ENCODE measurements around the gene AHNAK2.

GRCh38 chr14:105007593-105008264 lies 29.6 kb upstream of the AHNAK2 start:
- TF ChIP-seq CTCF (IDR thresholded peaks at IDR 0.05) = no peak
- TF ChIP-seq POLR2A (IDR thresholded peaks at IDR 0.05) = no peak
- no peak for TF ChIP-seq POLR2AphosphoS5 (IDR thresholded peaks at IDR 0.05)
